Coronary artery (tissue), 2 donors: Measurements from ENCODE around the gene ATP2C2.
"Not testable (repeated sequence)": the region's sequence is repeated elsewhere in the genome, so short reads cannot be mapped to it uniquely, and the experiment has no call there.

Experiments used
- DNase-seq: peaks from one replicate; pipeline ENCODE4 v3.0.0-alpha.2; 2017; ENCODE audit warnings: low spot score
- H3K27ac ChIP-seq, 2 donors: fragments of 200-600 bp; sonication (generic); one replicate each; pipeline ENCODE4 v1.5.1; 2016 to 2019
- H3K4me3 ChIP-seq: fragments of 200-600 bp; sonication (generic); 2 replicates; pipeline ENCODE4 v1.5.1; 2016; ENCODE audit warnings: mild to moderate bottlenecking, moderate library complexity
- TF ChIP-seq, protein P1 (sequence below): fragments of 200-600 bp; sonication (generic); IDR thresholded peaks from one replicate; pipeline ENCODE4 v1.5.1; 2019; ENCODE audit warnings: antibody characterized with exemption

The ATP2C2 gene

DNA sequence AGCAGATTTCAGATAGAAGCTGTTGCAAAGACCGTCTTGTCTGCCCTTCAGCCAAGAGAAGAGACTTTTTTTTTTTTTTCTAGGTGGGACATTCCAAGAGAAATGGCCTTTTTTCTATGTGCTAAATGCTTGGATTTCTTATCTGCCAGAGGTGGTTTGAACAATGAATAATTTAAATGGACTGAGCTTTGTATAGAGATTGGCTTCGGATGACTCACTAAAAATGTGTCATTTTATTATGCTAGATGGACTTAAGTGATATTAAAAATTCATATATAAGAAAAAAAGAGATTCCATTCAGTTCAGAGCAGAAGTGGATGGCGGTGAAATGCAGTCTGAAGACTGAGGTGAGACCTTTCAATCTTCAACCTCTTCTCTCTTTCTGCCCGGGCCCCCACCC lies 77.7 kb downstream of the ATP2C2 start:
- no peak overlapping the region for H3K4me3 ChIP-seq
- no peak overlapping the region for H3K27ac ChIP-seq
- TF ChIP-seq, protein P1, sequence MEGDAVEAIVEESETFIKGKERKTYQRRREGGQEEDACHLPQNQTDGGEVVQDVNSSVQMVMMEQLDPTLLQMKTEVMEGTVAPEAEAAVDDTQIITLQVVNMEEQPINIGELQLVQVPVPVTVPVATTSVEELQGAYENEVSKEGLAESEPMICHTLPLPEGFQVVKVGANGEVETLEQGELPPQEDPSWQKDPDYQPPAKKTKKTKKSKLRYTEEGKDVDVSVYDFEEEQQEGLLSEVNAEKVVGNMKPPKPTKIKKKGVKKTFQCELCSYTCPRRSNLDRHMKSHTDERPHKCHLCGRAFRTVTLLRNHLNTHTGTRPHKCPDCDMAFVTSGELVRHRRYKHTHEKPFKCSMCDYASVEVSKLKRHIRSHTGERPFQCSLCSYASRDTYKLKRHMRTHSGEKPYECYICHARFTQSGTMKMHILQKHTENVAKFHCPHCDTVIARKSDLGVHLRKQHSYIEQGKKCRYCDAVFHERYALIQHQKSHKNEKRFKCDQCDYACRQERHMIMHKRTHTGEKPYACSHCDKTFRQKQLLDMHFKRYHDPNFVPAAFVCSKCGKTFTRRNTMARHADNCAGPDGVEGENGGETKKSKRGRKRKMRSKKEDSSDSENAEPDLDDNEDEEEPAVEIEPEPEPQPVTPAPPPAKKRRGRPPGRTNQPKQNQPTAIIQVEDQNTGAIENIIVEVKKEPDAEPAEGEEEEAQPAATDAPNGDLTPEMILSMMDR: no peak
- DNase-seq: no peak

DNA sequence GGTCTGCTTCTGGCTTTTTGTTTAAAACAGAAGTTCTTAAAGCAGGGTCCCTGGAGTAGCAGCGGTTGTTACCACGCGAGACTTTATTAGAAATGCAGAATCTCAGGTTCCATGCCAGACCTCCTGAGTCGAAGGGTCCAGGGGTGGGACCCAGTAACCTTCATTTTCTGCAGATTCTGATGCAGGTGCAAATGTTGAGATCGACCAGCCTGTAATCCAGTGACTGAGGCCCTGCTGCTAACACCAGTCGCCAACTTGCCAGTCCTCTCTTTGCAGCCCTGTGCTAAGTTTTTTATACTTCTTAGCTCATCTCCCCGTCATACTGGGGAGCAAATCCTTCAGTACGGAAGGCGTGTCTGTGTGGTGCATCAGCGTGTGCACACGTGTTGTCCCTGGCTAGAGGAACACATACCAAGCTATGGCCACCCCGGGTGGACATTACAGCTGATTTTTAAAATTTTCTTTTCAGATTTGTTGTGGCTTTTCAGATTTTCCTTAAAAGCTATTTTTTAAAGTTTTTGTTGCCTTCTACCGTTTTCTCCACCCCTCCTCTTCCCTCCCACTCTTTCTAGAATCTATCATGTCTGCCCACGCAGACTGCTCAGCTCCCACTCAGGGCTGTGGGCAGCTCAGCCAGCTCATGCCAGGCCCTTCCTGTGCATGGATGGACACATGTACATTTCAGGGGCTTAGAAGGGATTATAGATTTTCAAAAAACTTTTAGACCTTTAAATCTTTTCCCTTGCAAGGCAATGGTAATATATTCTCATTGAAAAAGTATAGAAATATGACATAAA lies 78.5 kb downstream of the ATP2C2 start:
- H3K4me3 ChIP-seq: no peak overlapping the region
- no peak for DNase-seq
- no peak overlapping the region for H3K27ac ChIP-seq
- TF ChIP-seq, protein P1: no peak

DNA sequence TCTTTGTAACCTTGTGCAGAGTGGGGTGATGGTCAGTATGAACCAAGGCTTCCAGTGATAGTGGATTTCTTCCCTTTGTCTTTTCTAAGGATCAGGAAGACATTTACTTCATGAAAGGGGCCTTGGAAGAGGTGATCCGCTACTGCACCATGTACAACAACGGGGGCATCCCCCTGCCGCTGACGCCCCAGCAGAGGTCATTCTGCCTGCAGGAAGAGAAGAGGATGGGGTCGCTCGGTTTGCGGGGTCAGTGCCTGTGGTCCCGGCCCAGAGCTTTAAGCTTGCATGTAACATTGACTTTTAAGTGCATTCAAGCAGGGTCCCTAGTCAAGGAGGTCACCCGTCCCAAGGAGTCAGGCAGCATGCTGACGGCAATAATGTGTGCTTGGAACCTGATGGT lies 80.1 kb downstream of the ATP2C2 start:
- TF ChIP-seq, protein P1: no peak
- Histone ChIP-seq H3K4me3 (no peak overlapping the region), H3K27ac (no peak overlapping the region)
- peak; percentile 28 for DNase-seq

DNA sequence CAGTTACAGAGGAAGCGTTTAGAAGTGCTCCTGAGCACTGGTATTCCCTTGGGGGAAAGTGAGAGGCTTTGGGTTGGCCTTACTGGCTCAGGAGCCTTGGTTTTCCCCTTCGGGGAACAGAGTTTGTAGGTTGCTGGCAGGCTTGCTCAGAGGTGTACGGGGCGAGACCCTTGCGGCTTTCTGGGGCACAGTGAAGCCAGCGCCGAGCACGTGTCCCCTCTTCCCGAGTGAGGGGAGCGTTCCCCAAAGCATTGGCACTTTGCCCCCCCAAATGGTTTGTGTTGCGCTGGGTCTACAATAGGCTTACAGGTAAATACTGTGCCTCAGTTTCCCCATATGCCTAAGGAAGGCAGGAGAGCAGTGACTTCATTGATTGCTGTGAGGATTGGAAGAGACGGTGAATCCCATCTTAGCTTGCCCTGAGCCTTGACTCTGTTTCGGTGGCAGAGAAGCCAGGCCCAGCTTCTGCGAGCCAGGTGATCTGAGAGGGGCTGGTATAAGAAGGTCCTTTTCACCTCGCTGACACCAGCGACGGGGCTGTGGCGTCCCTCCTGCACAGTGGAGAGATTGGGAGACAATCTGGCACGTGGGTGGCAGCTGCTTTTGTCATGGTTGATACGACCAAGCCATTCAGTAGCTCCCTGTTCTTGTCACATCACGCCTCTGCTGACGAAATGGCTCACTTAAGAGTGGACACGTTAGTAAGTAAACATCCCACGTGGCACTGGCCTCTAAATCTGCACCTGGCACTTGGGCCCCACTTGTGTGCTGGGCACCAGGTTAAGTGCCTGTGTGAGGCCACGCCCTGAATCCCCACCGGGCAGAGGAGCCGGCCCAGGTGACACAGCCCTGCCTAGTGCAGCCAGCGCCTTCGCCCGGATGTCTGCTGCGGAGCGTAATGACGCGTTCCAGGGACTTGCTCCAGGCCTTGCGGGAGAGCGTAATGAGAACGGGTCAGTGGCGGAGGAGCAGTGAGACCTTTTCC lies 81.1 kb downstream of the ATP2C2 start:
- TF ChIP-seq, protein P1: no peak
- Histone ChIP-seq H3K27ac (no peak overlapping the region), H3K4me3 (no peak overlapping the region)
- DNase-seq: peak; percentile 57

DNA sequence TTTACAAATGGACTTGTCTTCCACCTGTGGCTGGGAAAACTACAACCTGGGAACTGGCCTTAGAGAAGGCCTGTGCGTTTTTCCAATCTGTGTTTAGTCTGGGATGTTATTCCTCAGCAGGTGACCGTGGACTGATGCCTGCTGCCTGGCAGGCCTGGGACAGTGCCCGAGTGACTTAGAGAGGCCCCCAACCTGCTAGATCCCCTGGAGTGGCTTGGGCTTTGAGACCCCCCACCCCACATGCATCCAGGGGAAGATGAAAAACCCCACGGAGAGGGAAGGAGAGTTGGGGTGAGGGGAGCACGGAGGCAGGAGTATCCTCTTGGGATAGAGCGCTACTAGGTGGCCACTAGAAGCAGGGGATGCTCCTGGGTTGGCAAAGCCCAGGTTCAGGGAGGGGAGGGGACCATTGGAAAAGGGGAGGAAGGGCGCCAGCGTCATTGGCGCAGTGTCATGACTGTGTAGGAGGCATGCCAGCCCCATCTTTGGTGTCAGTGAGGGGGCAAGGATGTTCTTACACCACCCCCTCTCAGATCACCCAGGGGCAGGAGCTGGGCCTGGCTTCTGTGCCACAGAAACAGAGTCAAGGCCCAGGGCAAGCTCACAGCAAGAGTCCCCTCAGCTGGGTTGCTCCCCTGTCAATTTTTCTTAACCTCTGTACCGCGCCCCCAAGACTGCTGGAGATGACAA lies 82.0 kb downstream of the ATP2C2 start:
- Histone ChIP-seq H3K27ac (no peak overlapping the region), H3K4me3 (no peak overlapping the region)
- peak; percentile 60 for DNase-seq
- TF ChIP-seq, protein P1: no peak

DNA sequence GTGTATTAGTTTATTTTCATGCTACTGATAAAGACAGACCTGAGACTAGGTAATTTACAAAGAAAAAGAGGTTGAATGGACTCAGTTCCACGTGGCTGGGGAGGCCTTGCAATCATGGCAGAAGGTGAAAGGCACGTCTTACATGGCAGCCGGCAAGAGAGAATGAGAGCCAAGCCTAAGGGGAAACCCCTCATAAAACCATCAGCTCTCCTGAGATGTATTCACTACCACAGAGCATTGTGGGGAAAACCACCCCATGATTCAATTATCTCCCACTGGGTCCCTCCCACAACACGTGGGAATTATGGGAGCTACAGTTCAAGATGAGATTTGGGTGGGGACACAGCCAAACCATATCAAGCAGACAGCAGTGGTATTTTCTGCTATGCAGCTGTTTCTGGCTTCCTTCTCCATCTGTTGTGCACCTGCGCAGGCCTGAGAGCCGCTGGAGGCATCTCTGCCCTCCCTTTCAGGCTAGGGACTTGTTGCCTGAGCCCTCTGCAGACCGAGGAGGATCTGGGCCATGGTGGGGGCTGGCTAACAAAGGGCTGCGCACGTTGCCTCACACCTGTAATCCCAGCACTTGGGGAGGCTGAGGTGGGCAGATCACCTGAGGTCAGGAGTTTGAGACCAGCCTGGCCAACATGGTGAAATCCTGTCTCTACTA lies 82.8 kb downstream of the ATP2C2 start:
- H3K27ac ChIP-seq, H3K4me3 ChIP-seq: not testable (repeated sequence)
- DNase-seq: peak; percentile 59

DNA sequence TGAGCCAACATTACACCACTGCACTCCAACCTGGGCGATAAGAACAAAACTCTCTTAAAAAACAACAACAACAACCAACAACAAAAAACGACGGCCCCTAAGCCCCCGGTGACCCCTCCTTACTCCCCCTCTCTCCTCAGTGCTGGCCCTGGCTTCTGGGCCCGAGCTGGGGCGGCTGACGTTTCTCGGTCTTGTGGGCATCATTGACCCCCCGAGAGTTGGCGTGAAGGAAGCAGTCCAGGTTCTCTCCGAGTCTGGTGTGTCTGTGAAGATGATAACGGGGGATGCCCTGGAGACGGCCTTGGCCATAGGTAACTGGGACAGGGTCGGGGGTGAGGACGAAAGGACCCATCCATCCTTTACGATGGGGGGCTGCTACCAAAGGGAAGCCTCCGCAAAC lies 83.4 kb downstream of the ATP2C2 start:
- TF ChIP-seq, protein P1: no peak
- no peak for DNase-seq
- H3K4me3 ChIP-seq: no peak overlapping the region
- H3K27ac ChIP-seq: no peak overlapping the region
